K562 (cell line): ENCODE results near the gene PNMA8A.

Experiments
- BACH1 ChIP-seq: fragments of 200-800 bp; sonication (Bioruptor generic); IDR thresholded peaks from 2 replicates; pipeline ENCODE4 v1.6.1; 2016; ENCODE audit warnings: missing genetic modification characterization, missing compliant biosample characterization
- U2AF1 ChIP-seq: fragments of 200-400 bp; formaldehyde crosslinking; optimal IDR thresholded peaks from 2 replicates; pipeline ENCODE3; 2017; ENCODE audit warnings: mild to moderate bottlenecking, low read depth, low read length, moderate library complexity

DNA sequence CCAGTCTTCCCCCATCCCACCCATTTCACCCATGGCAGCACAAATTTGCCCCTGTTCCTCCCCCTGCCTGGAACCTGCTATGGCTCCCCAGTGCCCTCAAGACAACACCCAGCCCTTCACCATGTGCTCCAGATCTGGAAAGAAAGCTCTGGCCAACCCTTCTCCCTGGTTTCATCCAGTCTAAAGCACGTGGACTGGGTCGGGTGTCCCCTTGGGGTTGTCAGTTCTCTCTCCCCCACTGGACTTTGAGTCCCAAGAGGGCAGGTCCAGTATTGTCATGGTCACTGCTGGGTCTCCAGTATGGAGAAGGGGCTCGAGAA is 43.9 kb upstream of the PNMA8A start:
- TF ChIP-seq BACH1 (tag), result no peak
- no peak for TF ChIP-seq U2AF1
